ENCODE measurements around the gene RPL27. TPM values are rescaled to one million over a fixed set of nuclear protein-coding genes. Genes with fewer than 3 reads are reported as not detected.

Gene RPL27
- total RNA-seq, 2 experiments from 2014 or later = 1,974 to 2,033 TPM

DNA sequence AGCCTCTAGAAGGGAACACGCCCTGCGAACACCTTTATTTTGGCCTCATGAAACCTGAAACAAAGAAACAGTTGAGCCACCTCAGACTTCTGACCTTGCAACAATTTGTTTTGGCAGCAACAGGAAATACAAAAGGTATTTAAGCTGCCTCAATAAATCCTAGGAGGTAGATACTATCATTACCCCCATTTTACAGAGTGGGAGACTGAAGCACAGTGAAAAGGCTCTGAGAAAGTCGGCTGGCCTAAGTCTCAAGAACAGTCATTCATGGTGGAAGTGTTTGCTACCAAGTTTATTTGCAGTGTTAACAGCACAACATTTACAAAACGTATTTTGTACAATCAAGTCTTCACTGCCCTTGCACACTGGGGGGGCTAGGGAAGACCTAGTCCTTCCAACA lies 45.8 kb downstream of the RPL27 start:
- intact Hi-C loops (cut with micrococcal nuclease) = no loop called here
- no peak overlapping the region for H3K27ac Mint-ChIP-seq
- no peaks in the 10 kb centered on the region for H3K9me3 Mint-ChIP-seq
- no peak for DNase-seq
- no peaks in the 10 kb centered on the region for H3K4me1 Mint-ChIP-seq (ENCODE audit: low read depth)
- H3K27me3 Mint-ChIP-seq (ENCODE audit: low read depth) = no peaks in the 10 kb centered on the region
- peaks cover 28% of the 10 kb centered on the region for H3K36me3 Mint-ChIP-seq (ENCODE audit: low read depth)
- H3K4me3 Mint-ChIP-seq = no peak overlapping the region
- CTCF ChIA-PET = no interaction called here

DNA sequence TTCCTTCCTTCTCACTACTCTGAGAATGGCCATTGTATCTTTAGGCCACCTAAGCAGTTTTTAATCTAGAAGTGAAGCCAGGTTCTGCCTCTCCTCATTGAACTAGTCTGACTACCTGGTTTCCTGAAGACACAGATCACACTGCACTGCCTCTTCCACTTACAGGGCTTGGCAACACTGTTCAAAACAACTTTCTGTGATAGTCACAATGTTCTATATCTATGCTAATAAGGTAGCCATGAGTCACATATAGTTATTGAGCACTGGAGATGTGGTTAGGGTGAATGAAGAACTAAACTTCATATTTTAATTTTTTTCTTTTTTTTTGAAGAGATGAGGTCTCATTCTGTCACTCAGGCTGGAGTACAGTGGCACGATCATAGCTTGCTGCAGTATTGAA lies 53.8 kb downstream of the RPL27 start:
- no peaks in the 10 kb centered on the region for H3K9me3 Mint-ChIP-seq
- H3K27ac Mint-ChIP-seq = no peak overlapping the region
- CTCF ChIA-PET = no interaction called here
- peaks cover 65% of the 10 kb centered on the region for H3K36me3 Mint-ChIP-seq (ENCODE audit: low read depth)
- no peaks in the 10 kb centered on the region for H3K4me1 Mint-ChIP-seq (ENCODE audit: low read depth)
- H3K4me3 Mint-ChIP-seq = no peak overlapping the region
- no peaks in the 10 kb centered on the region for H3K27me3 Mint-ChIP-seq (ENCODE audit: low read depth)
- no peak for DNase-seq
- intact Hi-C loops (cut with micrococcal nuclease) = no loop called here

Other genes starting within 250 kb of the RPL27 start
- not detected for gene RAMP2, start 237.2 kb upstream of the RPL27 start, total RNA-seq
- gene VPS25, start 225.0 kb upstream of the RPL27 start, total RNA-seq = 10 to 100 TPM; 57.5 to 58.2 TPM
- under 1 TPM; 0.17 to 0.41 TPM for gene WNK4, start 217.8 kb upstream of the RPL27 start, total RNA-seq
- 10 to 100 TPM; 23.7 to 24.4 TPM for gene COA3, start 199.7 kb upstream of the RPL27 start, total RNA-seq
- gene CNTD1, start 199.6 kb upstream of the RPL27 start, total RNA-seq = not detected
- 10 to 100 TPM; 64.1 to 71.3 TPM for gene BECN1, start 174.1 kb upstream of the RPL27 start, total RNA-seq
- gene PSME3, start 165.0 kb upstream of the RPL27 start, total RNA-seq = 10 to 100 TPM; 84.7 to 87.0 TPM
- gene AOC2, start 153.8 kb upstream of the RPL27 start, total RNA-seq = 1 to 10 TPM; 2.0 to 2.6 TPM
- gene AOC3, start 147.2 kb upstream of the RPL27 start, total RNA-seq = 1 to 10 TPM; 1.4 to 2.6 TPM
- gene G6PC1, start 97.6 kb upstream of the RPL27 start, total RNA-seq = not detected
- 10 to 100 TPM; 48.4 to 49.3 TPM for gene AARSD1, start 34.0 kb upstream of the RPL27 start, total RNA-seq
- gene PTGES3L, start 18.3 kb upstream of the RPL27 start, total RNA-seq = under 1 TPM; 0.33 to 0.57 TPM
- gene RUNDC1, start 17.9 kb upstream of the RPL27 start, total RNA-seq = 1 to 10 TPM; 5.9 to 6.5 TPM
- gene IFI35, start 8.4 kb downstream of the RPL27 start, total RNA-seq = 10 to 100 TPM; 43.9 to 50.5 TPM
- 10 to 100 TPM; 32.6 to 34.7 TPM for gene VAT1, start 24.0 kb downstream of the RPL27 start, total RNA-seq
- gene RND2, start 26.8 kb downstream of the RPL27 start, total RNA-seq = not detected
- gene BRCA1, start 126.9 kb downstream of the RPL27 start, total RNA-seq = 10 to 100 TPM; 77.4 to 80.6 TPM
- 10 to 100 TPM; 62.1 to 66.8 TPM for gene NBR1, start 172.8 kb downstream of the RPL27 start, total RNA-seq
- 1 to 10 TPM; 5.8 to 7.1 TPM for gene TMEM106A, start 213.5 kb downstream of the RPL27 start, total RNA-seq
- gene CCDC200, start 230.2 kb downstream of the RPL27 start, total RNA-seq = not detected
- gene RNU2-1, start 235.6 kb downstream of the RPL27 start, total RNA-seq = 1,000 to 10,000 TPM; 6,253 to 7,820 TPM

Measured in activated naive CD4-positive, alpha-beta T cell treated with anti-CD3 and anti-CD28 coated beads for 36 hours (primary cell).